GM12878 (cell line): ENCODE data around the gene PTPRD. TPM values are rescaled to one million over a fixed set of nuclear protein-coding genes. Genes with fewer than 3 reads are reported as not detected.

Experiments
- ATAC-seq: fragments of 200-7000 bp; cut with Tn5 transposase; 3 replicates; pipeline ENCODE4 v1.9.1; 2020; ENCODE audit warnings: mild to moderate bottlenecking, moderate library complexity
- BruUV-seq: library from RNA; stranded (reverse); fragments of 400-500 nt; replicated peaks from 2 replicates; lab custom pipeline; 2021; lab: Mats Ljungman, UMichigan
- CTCF ChIA-PET: fragments of 300-600 bp; sonication (Branson Sonifier 250); formaldehyde crosslinking; extraction: SDS; loops from one replicate; lab custom pipeline; 2021; ENCODE audit warnings: inconsistent platforms; lab: Yijun Ruan, JAX
- POLR2A ChIA-PET: fragments of 350-600 bp; formaldehyde crosslinking; extraction: SDS; loops from one replicate; lab custom pipeline; 2021; ENCODE audit warnings: inconsistent platforms; lab: Charles Lee
- RAD21 ChIA-PET: fragments of 300-600 bp; sonication (Branson Sonifier 250); formaldehyde crosslinking; loops from one replicate; lab custom pipeline; 2023; ENCODE audit warnings: antibody characterized with exemption; ENCODE audit not compliant: unreplicated experiment; lab: Charles Lee
- SMC1A ChIA-PET: fragments of 300-600 bp; sonication (Branson Sonifier 250); formaldehyde crosslinking; loops from one replicate; lab custom pipeline; 2023; ENCODE audit not compliant: unreplicated experiment, uncharacterized antibody; lab: Charles Lee
- DNase-seq: peaks from one replicate; pipeline ENCODE4 v3.0.0-alpha.2; 2011; ENCODE audit warnings: low read depth, low spot score
- FAIRE-seq: peaks from 3 replicates; lab custom pipeline; 2011; peaks lifted over from hg19 to GRCh38; lab: Jason Lieb, UNC
- H2AFZ ChIP-seq: 2 replicates; pipeline ENCODE4 v1.6.0; 2011; ENCODE audit warnings: low read depth, low read length, control low read depth; ENCODE audit not compliant: control insufficient read depth
- H3K27ac ChIP-seq: 2 replicates; pipeline ENCODE4 v1.5.1; 2011; ENCODE audit warnings: control low read depth; ENCODE audit not compliant: control insufficient read depth, insufficient read depth
- H3K27me3 ChIP-seq, 2 experiments: replicated peaks in 1 of 2; 2 replicates each; pipeline versions ENCODE4 v1.6.0 to v1.6.1; 2011; ENCODE audit warnings: low read length in 1 of 2; ENCODE audit not compliant: control insufficient read depth in 2 of 2, insufficient read depth in 2 of 2
- H3K36me3 ChIP-seq, 2 experiments: 2 replicates each; pipeline ENCODE4 v1.5.1; 2011; ENCODE audit warnings: low read length in 1 of 2; ENCODE audit not compliant: control insufficient read depth in 2 of 2, insufficient read depth in 2 of 2
- H3K4me1 ChIP-seq: 2 replicates; pipeline ENCODE4 v1.6.1; 2011; ENCODE audit warnings: mild to moderate bottlenecking, low read length, moderate library complexity, mixed read lengths; ENCODE audit not compliant: control insufficient read depth, insufficient read depth
- H3K4me2 ChIP-seq: 2 replicates; pipeline ENCODE4 v1.6.0; 2011; ENCODE audit warnings: control low read depth; ENCODE audit not compliant: control insufficient read depth, insufficient read depth
- H3K4me3 ChIP-seq: fragments of 200-600 bp; sonication (generic); 2 replicates; pipeline ENCODE4 v1.5.1; 2016
- H3K79me2 ChIP-seq: 2 replicates; pipeline ENCODE4 v1.6.0; 2011; ENCODE audit warnings: low read length; ENCODE audit not compliant: control insufficient read depth, insufficient read depth
- H3K9ac ChIP-seq: 2 replicates; pipeline ENCODE4 v1.8.0; 2011; ENCODE audit warnings: low read length, control low read depth, mixed read lengths; ENCODE audit not compliant: control insufficient read depth, insufficient read depth
- H3K9me3 ChIP-seq: replicated peaks from 3 replicates; pipeline ENCODE4 v1.5.1; 2011; ENCODE audit warnings: mild to moderate bottlenecking, low read length; ENCODE audit not compliant: control insufficient read depth, insufficient read depth
- H4K20me1 ChIP-seq: 2 replicates; pipeline ENCODE4 v1.6.0; 2011; ENCODE audit not compliant: control insufficient read depth, insufficient read depth
- ATF7 ChIP-seq: fragments of 450-650 bp; IDR thresholded peaks from 2 replicates; pipeline ENCODE4 v1.6.1; 2016; ENCODE audit warnings: low read depth, mild to moderate bottlenecking
- CEBPZ ChIP-seq: fragments of 150-350 bp; IDR thresholded peaks from 2 replicates; pipeline ENCODE4 v1.6.1; 2016; ENCODE audit warnings: low read depth, low read length
- HDAC2 ChIP-seq: fragments of 200-600 bp; sonication (generic); IDR thresholded peaks from 2 replicates; pipeline ENCODE4 v1.6.1; 2017
- IRF4 ChIP-seq: IDR thresholded peaks from 2 replicates; pipeline ENCODE4 v1.6.1; 2011; ENCODE audit warnings: low read depth, low read length
- MEF2B ChIP-seq: fragments of 450-650 bp; IDR thresholded peaks from 2 replicates; pipeline ENCODE4 v1.6.1; 2018; ENCODE audit warnings: mild to moderate bottlenecking, moderate library complexity; ENCODE audit not compliant: partially characterized antibody, poor library complexity, severe bottlenecking
- PAX8 ChIP-seq: fragments of 450-650 bp; IDR thresholded peaks from 2 replicates; pipeline ENCODE4 v1.6.1; 2017; ENCODE audit warnings: mild to moderate bottlenecking, moderate library complexity
- PML ChIP-seq: IDR thresholded peaks from 2 replicates; pipeline ENCODE4 v1.6.1; 2012; ENCODE audit warnings: low read length, inconsistent platforms
- SMAD1 ChIP-seq: fragments of 450-650 bp; IDR thresholded peaks from 2 replicates; pipeline ENCODE4 v1.6.1; 2018; ENCODE audit warnings: mild to moderate bottlenecking, low read depth; ENCODE audit not compliant: partially characterized antibody
- SP1 ChIP-seq: IDR thresholded peaks from one replicate; pipeline ENCODE4 v1.6.1; 2011; ENCODE audit warnings: low read depth, low read length
- SPI1 ChIP-seq: IDR thresholded peaks from 2 replicates; pipeline ENCODE4 v1.6.1; 2011; ENCODE audit warnings: low read depth, mild to moderate bottlenecking, low read length, moderate library complexity, borderline replicate concordance; ENCODE audit not compliant: insufficient read depth
- SREBF1 ChIP-seq: IDR thresholded peaks from 2 replicates; pipeline ENCODE4 v1.6.1; 2012; ENCODE audit warnings: mild to moderate bottlenecking, low read length
- ZNF207 ChIP-seq: fragments of 450-650 bp; IDR thresholded peaks from 2 replicates; pipeline ENCODE4 v1.6.1; 2014; ENCODE audit warnings: antibody characterized with exemption, mild to moderate bottlenecking, borderline replicate concordance
- ZSCAN29 ChIP-seq: fragments of 450-650 bp; IDR thresholded peaks from 2 replicates; pipeline ENCODE4 v1.6.1; 2017; ENCODE audit warnings: mild to moderate bottlenecking, moderate library complexity
- WGBS: methylation state at CpG from one replicate; pipeline ENCODE4 v1.1.6; 2016; ENCODE audit warnings: low lambda C conversion rate; ENCODE audit not compliant: insufficient replicate concordance, insufficient coverage; ENCODE audit errors: missing lambda C conversion rate; 5-methylcytosine and 5-hydroxymethylcytosine counted together
- in situ Hi-C: fragments of 300-500 bp; cut with MboI; formaldehyde crosslinking; loops from 9 replicates; pipeline ENCODE4 v1.14.3; 2018; ENCODE audit warnings: mixed read lengths
- intact Hi-C: fragments of 100-400 bp; cut with micrococcal nuclease; formaldehyde crosslinking; loops from one replicate; pipeline ENCODE4 v1.14.2; 2022; ENCODE audit not compliant: unreplicated experiment
- polyA plus RNA-seq, 11 experiments: library from polyadenylated mRNA; depleted of rRNA in 4 of 11; unstranded in 6 of 11; stranded (reverse) in 5 of 11; fragments of >200 nt; fragmentation: Nextera tagmentation in 4 of 11; fragmentation: Illumina TruSeq in 1 of 11; extraction: Ambion mirVana in 4 of 11; extraction: Trizol in 1 of 11; gene quantifications; 1 replicate in 1 of 11; 2 replicates in 10 of 11; pipeline versions ENCODE4 v1.2.1 to v1.2.3, GENCODE V29; 2011 to 2016; ENCODE audit warnings: inconsistent platforms in 2 of 11, missing spikeins in 2 of 11, low read depth in 1 of 11
- total RNA-seq, 4 experiments: library from RNA; depleted of rRNA in 3 of 4; stranded (reverse); fragments of >200 nt in 3 of 4; fragmentation: Illumina TruSeq in 1 of 4; extraction: Trizol in 1 of 4; gene quantifications; 2 replicates each; pipeline versions ENCODE4 v1.2.1 to v1.2.3, GENCODE V29; 2013 to 2021
- TF ChIP-seq, protein P1 (sequence below): fragments of 450-650 bp; IDR thresholded peaks from 2 replicates; pipeline ENCODE4 v1.6.1; 2017; ENCODE audit warnings: mild to moderate bottlenecking, moderate library complexity
- TF ChIP-seq, protein P2 (sequence below): fragments of 450-650 bp; conservative IDR thresholded peaks from 2 replicates; pipeline ENCODE4 v1.6.1; 2017; ENCODE audit warnings: mild to moderate bottlenecking, moderate library complexity

PTPRD gene
- total and polyA plus RNA-seq, 10 of the 15 experiments (the other 5 are each of a cell fraction or from before 2014, with no cell fraction given) = under 0.01 to 0.05 (median 0.01) TPM; not detected in 7

- ChIA-PET SMC1A (interaction anchor here (1.0 kb wide), 1 partner anchor 41 kb away, joined by 3 read pairs; no protein-coding TSS in a partner anchor), RAD21 (no interaction called here), POLR2A (no interaction called here), CTCF (no interaction called here)
- in situ Hi-C loops = no loop called here
- intact Hi-C loops = no loop called here
- Histone ChIP-seq H3K4me2 (no peak overlapping the region), H3K9ac (no peak overlapping the region), H3K36me3 (no peaks in the 10 kb centered on the region), H3K4me3 (no peak overlapping the region), H3K27ac (no peak overlapping the region), H3K27me3 (no peaks in the 10 kb centered on the region), H2AFZ (no peak overlapping the region), H3K4me1 (no peaks in the 10 kb centered on the region), H3K9me3 (no peaks in the 10 kb centered on the region), H4K20me1 (no peaks in the 10 kb centered on the region), H3K79me2 (no peaks in the 10 kb centered on the region)
- BruUV-seq = no TSS peak
- WGBS = 32% methylated on average over 2 of the region's 2 CpGs
- FAIRE-seq = no peak
- no peak for ATAC-seq
- DNase-seq = no peak
- TF ChIP-seq ZSCAN29 (no peak), SP1 (no peak), HDAC2 (no peak), PAX8 (no peak), PML (no peak), CEBPZ (no peak), ATF7 (no peak), SPI1 (no peak), MEF2B (no peak), IRF4 (no peak), SREBF1 (no peak), ZNF207 (no peak), SMAD1 (no peak)
- TF ChIP-seq, protein P1, sequence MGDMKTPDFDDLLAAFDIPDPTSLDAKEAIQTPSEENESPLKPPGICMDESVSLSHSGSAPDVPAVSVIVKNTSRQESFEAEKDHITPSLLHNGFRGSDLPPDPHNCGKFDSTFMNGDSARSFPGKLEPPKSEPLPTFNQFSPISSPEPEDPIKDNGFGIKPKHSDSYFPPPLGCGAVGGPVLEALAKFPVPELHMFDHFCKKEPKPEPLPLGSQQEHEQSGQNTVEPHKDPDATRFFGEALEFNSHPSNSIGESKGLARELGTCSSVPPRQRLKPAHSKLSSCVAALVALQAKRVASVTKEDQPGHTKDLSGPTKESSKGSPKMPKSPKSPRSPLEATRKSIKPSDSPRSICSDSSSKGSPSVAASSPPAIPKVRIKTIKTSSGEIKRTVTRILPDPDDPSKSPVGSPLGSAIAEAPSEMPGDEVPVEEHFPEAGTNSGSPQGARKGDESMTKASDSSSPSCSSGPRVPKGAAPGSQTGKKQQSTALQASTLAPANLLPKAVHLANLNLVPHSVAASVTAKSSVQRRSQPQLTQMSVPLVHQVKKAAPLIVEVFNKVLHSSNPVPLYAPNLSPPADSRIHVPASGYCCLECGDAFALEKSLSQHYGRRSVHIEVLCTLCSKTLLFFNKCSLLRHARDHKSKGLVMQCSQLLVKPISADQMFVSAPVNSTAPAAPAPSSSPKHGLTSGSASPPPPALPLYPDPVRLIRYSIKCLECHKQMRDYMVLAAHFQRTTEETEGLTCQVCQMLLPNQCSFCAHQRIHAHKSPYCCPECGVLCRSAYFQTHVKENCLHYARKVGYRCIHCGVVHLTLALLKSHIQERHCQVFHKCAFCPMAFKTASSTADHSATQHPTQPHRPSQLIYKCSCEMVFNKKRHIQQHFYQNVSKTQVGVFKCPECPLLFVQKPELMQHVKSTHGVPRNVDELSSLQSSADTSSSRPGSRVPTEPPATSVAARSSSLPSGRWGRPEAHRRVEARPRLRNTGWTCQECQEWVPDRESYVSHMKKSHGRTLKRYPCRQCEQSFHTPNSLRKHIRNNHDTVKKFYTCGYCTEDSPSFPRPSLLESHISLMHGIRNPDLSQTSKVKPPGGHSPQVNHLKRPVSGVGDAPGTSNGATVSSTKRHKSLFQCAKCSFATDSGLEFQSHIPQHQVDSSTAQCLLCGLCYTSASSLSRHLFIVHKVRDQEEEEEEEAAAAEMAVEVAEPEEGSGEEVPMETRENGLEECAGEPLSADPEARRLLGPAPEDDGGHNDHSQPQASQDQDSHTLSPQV = no peak
- TF ChIP-seq, protein P2, sequence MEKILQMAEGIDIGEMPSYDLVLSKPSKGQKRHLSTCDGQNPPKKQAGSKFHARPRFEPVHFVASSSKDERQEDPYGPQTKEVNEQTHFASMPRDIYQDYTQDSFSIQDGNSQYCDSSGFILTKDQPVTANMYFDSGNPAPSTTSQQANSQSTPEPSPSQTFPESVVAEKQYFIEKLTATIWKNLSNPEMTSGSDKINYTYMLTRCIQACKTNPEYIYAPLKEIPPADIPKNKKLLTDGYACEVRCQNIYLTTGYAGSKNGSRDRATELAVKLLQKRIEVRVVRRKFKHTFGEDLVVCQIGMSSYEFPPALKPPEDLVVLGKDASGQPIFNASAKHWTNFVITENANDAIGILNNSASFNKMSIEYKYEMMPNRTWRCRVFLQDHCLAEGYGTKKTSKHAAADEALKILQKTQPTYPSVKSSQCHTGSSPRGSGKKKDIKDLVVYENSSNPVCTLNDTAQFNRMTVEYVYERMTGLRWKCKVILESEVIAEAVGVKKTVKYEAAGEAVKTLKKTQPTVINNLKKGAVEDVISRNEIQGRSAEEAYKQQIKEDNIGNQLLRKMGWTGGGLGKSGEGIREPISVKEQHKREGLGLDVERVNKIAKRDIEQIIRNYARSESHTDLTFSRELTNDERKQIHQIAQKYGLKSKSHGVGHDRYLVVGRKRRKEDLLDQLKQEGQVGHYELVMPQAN = no peak
Observed at GRCh38 chr9:8536845-8537244, 2076.0 kb downstream of the PTPRD start.
